Keratinocyte (primary cell): Measurements from ENCODE around the gene TRAF3IP3. TPM values are rescaled to one million over a fixed set of nuclear protein-coding genes. Genes with fewer than 3 reads are reported as not detected.

ENCODE experiments used
- DNase-seq: peaks from one replicate; pipeline ENCODE4 v3.0.0-alpha.2; 2011; ENCODE audit warnings: low read depth, missing footprints, low spot score
- FAIRE-seq: peaks from 2 replicates; lab custom pipeline; 2011; peaks lifted over from hg19 to GRCh38; lab: Jason Lieb, UNC
- H2AFZ ChIP-seq: 2 replicates; pipeline ENCODE4 v1.6.0; 2012; ENCODE audit warnings: low read length, control low read depth, inconsistent platforms; ENCODE audit not compliant: control insufficient read depth
- H3K27ac ChIP-seq: 2 replicates; pipeline ENCODE4 v1.5.1; 2011; ENCODE audit warnings: low read length; ENCODE audit not compliant: control insufficient read depth, insufficient read depth
- H3K27me3 ChIP-seq: 3 replicates; pipeline ENCODE4 v1.6.0; 2011; ENCODE audit warnings: low read length; ENCODE audit not compliant: control insufficient read depth, insufficient read depth; ENCODE audit errors: extremely low read depth
- H3K36me3 ChIP-seq, 2 experiments: 2 replicates in 1 of 2; 3 replicates in 1 of 2; pipeline ENCODE4 v1.5.1; 2011; ENCODE audit warnings: low read length in 2 of 2, mild to moderate bottlenecking in 1 of 2; ENCODE audit not compliant: control insufficient read depth in 2 of 2, insufficient read depth in 2 of 2; ENCODE audit errors: extremely low read depth in 1 of 2
- H3K4me1 ChIP-seq: 3 replicates; pipeline ENCODE4 v1.5.1; 2011; ENCODE audit warnings: low read length; ENCODE audit not compliant: control insufficient read depth, insufficient read depth; ENCODE audit errors: extremely low read depth
- H3K4me2 ChIP-seq: 3 replicates; pipeline ENCODE4 v1.6.0; 2011; ENCODE audit warnings: low read depth, low read length; ENCODE audit not compliant: control insufficient read depth, insufficient read depth; ENCODE audit errors: extremely low read depth
- H3K4me3 ChIP-seq, 3 experiments: fragments of 200-600 bp in 1 of 3; sonication (generic) in 1 of 3; 2 replicates in 2 of 3; 3 replicates in 1 of 3; pipeline ENCODE4 v1.5.1; 2011 to 2016; ENCODE audit warnings: low read length in 3 of 3, mild to moderate bottlenecking in 3 of 3, control low read depth in 2 of 3, inconsistent platforms in 1 of 3, low read depth in 1 of 3, mixed read lengths in 1 of 3, mixed run types in 1 of 3, moderate library complexity in 1 of 3; ENCODE audit not compliant: control insufficient read depth in 2 of 3, insufficient read depth in 2 of 3; ENCODE audit errors: extremely low read depth in 1 of 3
- H3K79me2 ChIP-seq: 2 replicates; pipeline ENCODE4 v1.6.0; 2012; ENCODE audit warnings: low read length; ENCODE audit not compliant: control insufficient read depth, insufficient read depth
- H3K9ac ChIP-seq: 3 replicates; pipeline ENCODE4 v1.6.0; 2011; ENCODE audit warnings: low read length; ENCODE audit not compliant: control insufficient read depth, insufficient read depth; ENCODE audit errors: extremely low read depth
- H3K9me1 ChIP-seq: 3 replicates; pipeline ENCODE4 v1.6.0; 2011; ENCODE audit warnings: low read length; ENCODE audit not compliant: control insufficient read depth, insufficient read depth; ENCODE audit errors: extremely low read depth
- H3K9me3 ChIP-seq: 2 replicates; pipeline ENCODE4 v1.5.1; 2012; ENCODE audit warnings: low read depth, low read length; ENCODE audit not compliant: control insufficient read depth
- H4K20me1 ChIP-seq: 3 replicates; pipeline ENCODE4 v1.6.0; 2011; ENCODE audit warnings: low read length; ENCODE audit not compliant: control insufficient read depth, insufficient read depth; ENCODE audit errors: extremely low read depth
- EZH2 ChIP-seq: IDR thresholded peaks from one replicate; pipeline ENCODE4 v1.6.1; 2012; ENCODE audit warnings: inconsistent platforms, mild to moderate bottlenecking, low read length, moderate library complexity
- dilution Hi-C: fragments of 300-500 bp; cut with MboI; formaldehyde crosslinking; loops from one replicate; pipeline ENCODE4 v1.7.0; 2020; ENCODE audit warnings: low sequenced_read_pairs; ENCODE audit not compliant: extremely low pct_ligation_motif_present
- polyA plus RNA-seq, 5 experiments: library from polyadenylated mRNA; depleted of rRNA in 3 of 5; stranded (reverse) in 3 of 5; stranded (forward) in 1 of 5; unstranded in 1 of 5; fragments of >200 nt; gene quantifications; 1 replicate in 1 of 5; 2 replicates in 3 of 5; 3 replicates in 1 of 5; pipeline versions ENCODE4 v1.2.1 to v1.2.3, GENCODE V29; 2011 to 2012; ENCODE audit warnings: missing spikeins in 2 of 5, low read depth in 1 of 5, low replicate concordance in 1 of 5
- TF ChIP-seq, protein P1 (sequence below), 3 experiments: IDR thresholded peaks in 1 of 3; conservative IDR thresholded peaks in 1 of 3; optimal IDR thresholded peaks in 1 of 3; 2 replicates in 2 of 3; 3 replicates in 1 of 3; pipeline versions ENCODE3 to v1.5.1; 2011; ENCODE audit warnings: low read length in 3 of 3, mild to moderate bottlenecking in 3 of 3, moderate library complexity in 2 of 3, control low read depth in 1 of 3, inconsistent platforms in 1 of 3; ENCODE audit not compliant: insufficient read depth in 2 of 3; ENCODE audit errors: extremely low read depth in 1 of 3

TRAF3IP3 gene
- polyA plus RNA-seq, 1 donor (not counting 4 experiments of a cell fraction or from before 2014, with no cell fraction given) = 0.16 TPM

- peak; percentile 23 for FAIRE-seq
- H3K4me2 ChIP-seq = no peak overlapping the region
- peaks cover 7% of the 10 kb centered on the region for H3K4me1 ChIP-seq
- H3K27me3 ChIP-seq = no peaks in the 10 kb centered on the region
- no peak for DNase-seq
- H3K9me1 ChIP-seq = no peaks in the 10 kb centered on the region
- no peak overlapping the region for H3K9ac ChIP-seq
- no peaks in the 10 kb centered on the region for H3K79me2 ChIP-seq
- H4K20me1 ChIP-seq = no peaks in the 10 kb centered on the region
- H3K36me3 ChIP-seq = no peaks in the 10 kb centered on the region
- no peak overlapping the region for H3K4me3 ChIP-seq
- H2AFZ ChIP-seq = no peak overlapping the region
- no peak overlapping the region for H3K27ac ChIP-seq
- H3K9me3 ChIP-seq = no peaks in the 10 kb centered on the region
- TF ChIP-seq, protein P1, sequence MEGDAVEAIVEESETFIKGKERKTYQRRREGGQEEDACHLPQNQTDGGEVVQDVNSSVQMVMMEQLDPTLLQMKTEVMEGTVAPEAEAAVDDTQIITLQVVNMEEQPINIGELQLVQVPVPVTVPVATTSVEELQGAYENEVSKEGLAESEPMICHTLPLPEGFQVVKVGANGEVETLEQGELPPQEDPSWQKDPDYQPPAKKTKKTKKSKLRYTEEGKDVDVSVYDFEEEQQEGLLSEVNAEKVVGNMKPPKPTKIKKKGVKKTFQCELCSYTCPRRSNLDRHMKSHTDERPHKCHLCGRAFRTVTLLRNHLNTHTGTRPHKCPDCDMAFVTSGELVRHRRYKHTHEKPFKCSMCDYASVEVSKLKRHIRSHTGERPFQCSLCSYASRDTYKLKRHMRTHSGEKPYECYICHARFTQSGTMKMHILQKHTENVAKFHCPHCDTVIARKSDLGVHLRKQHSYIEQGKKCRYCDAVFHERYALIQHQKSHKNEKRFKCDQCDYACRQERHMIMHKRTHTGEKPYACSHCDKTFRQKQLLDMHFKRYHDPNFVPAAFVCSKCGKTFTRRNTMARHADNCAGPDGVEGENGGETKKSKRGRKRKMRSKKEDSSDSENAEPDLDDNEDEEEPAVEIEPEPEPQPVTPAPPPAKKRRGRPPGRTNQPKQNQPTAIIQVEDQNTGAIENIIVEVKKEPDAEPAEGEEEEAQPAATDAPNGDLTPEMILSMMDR (optimal IDR thresholded peaks at IDR 0.05 in 1 of 3, IDR thresholded peaks at IDR 0.05 in 1 of 3, conservative IDR thresholded peaks at IDR 0.05 in 1 of 3; ENCODE audit: extremely low read depth in 1 of 3, insufficient read depth in 2 of 3, low read length in 3 of 3) = no peak
- TF ChIP-seq EZH2 = no peak
- dilution Hi-C loops = no loop called here
Measured at GRCh38 chr1:209723265-209723664, 32.6 kb upstream of the TRAF3IP3 start.

- FAIRE-seq (no peak), DNase-seq (no peak)
- no peaks in the 10 kb centered on the region for H3K9me3 ChIP-seq
- no peaks in the 10 kb centered on the region for H3K27me3 ChIP-seq
- no peak overlapping the region for H3K9ac ChIP-seq
- no peak overlapping the region for H3K27ac ChIP-seq
- peaks cover 7% of the 10 kb centered on the region for H3K4me1 ChIP-seq
- H3K79me2 ChIP-seq = no peaks in the 10 kb centered on the region
- no peak overlapping the region for H3K4me2 ChIP-seq
- dilution Hi-C loops = no loop called here
- no peaks in the 10 kb centered on the region for H3K36me3 ChIP-seq
- no peak overlapping the region for H3K4me3 ChIP-seq
- TF ChIP-seq, protein P1 (optimal IDR thresholded peaks at IDR 0.05 in 1 of 3, IDR thresholded peaks at IDR 0.05 in 1 of 3, conservative IDR thresholded peaks at IDR 0.05 in 1 of 3; ENCODE audit: extremely low read depth in 1 of 3, insufficient read depth in 2 of 3, low read length in 3 of 3) = no peak
- no peak for TF ChIP-seq EZH2
- no peak overlapping the region for H2AFZ ChIP-seq
- H4K20me1 ChIP-seq = no peaks in the 10 kb centered on the region
- no peaks in the 10 kb centered on the region for H3K9me1 ChIP-seq
Measured at GRCh38 chr1:209723756-209724693, 31.8 kb upstream of the TRAF3IP3 start.
